ENCODE measurements around the gene RBKS. TPM values are rescaled to one million over a fixed set of nuclear protein-coding genes. Genes with fewer than 3 reads are reported as not detected.

Gene RBKS
- total RNA-seq, 3 donors from 2014 or later = 1.1 to 5.1 (median 2.9) TPM

DNA sequence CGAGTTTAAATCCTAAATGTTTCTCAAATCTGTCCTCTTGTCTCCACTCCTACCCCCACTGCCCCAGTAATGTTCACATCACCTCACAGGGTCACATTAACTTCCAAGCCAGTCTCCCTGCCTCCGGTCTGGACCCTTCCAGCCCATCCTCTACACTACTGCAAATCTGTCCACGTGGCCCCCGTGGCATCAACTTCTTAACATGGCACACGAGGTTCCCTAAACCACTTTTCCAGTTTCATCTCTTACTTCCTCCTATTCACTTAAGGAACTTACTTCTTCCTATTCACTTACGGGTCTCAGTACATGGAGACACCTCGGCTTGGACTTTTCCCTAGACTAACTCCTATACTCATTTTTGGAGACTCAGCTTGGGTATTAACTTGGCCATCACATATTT lies 91.7 kb downstream of the RBKS start:
- Histone ChIP-seq H3K9me3 (no peaks in the 10 kb centered on the region), H3K36me3 (no peaks in the 10 kb centered on the region), H3K4me1 (peaks cover 0 to 5% of the 10 kb centered on the region in 2 donors), H3K27me3 (no peaks in the 10 kb centered on the region), H3K4me3 (no peak overlapping the region), H3K27ac (peak overlapping the region; percentile 78 to 88)
- TF ChIP-seq CTCF (IDR thresholded peaks at IDR 0.05) (no peak), POLR2A (IDR thresholded peaks at IDR 0.05) (no peak), POLR2AphosphoS5 (IDR thresholded peaks at IDR 0.05) (no peak)
- intact Hi-C loops (cut with DNase I; ENCODE audit: low total_unique reads) = no loop called here
- DNase-seq (ENCODE audit: low spot score in 2 of 2) = no peak

- Histone ChIP-seq H3K36me3 (no peaks in the 10 kb centered on the region), H3K27me3 (no peaks in the 10 kb centered on the region), H3K4me1 (peaks cover 0 to 5% of the 10 kb centered on the region in 2 donors), H3K4me3 (no peak overlapping the region), H3K27ac (peak overlapping the region in 1 of 2 donors; percentile 88), H3K9me3 (no peaks in the 10 kb centered on the region)
- no peak for DNase-seq (ENCODE audit: low spot score in 2 of 2)
- TF ChIP-seq CTCF (IDR thresholded peaks at IDR 0.05) (no peak), POLR2A (IDR thresholded peaks at IDR 0.05) (no peak), POLR2AphosphoS5 (IDR thresholded peaks at IDR 0.05) (no peak)
- intact Hi-C loops (cut with DNase I; ENCODE audit: low total_unique reads) = no loop called here
These were observed 92.3 kb downstream of the RBKS start for GRCh38 chr2:27797841-27798240.

- Histone ChIP-seq H3K4me1 (peaks cover 0 to 5% of the 10 kb centered on the region in 2 donors), H3K9me3 (no peaks in the 10 kb centered on the region), H3K27ac (peak overlapping the region in 1 of 2 donors; percentile 61), H3K27me3 (no peaks in the 10 kb centered on the region), H3K36me3 (no peaks in the 10 kb centered on the region), H3K4me3 (no peak overlapping the region)
- DNase-seq (ENCODE audit: low spot score in 2 of 2) = no peak
- intact Hi-C loops (cut with DNase I; ENCODE audit: low total_unique reads) = no loop called here
- no peak for TF ChIP-seq POLR2A (IDR thresholded peaks at IDR 0.05)
- TF ChIP-seq CTCF (IDR thresholded peaks at IDR 0.05) = no peak
- TF ChIP-seq POLR2AphosphoS5 (IDR thresholded peaks at IDR 0.05) = no peak
These were observed 93.1 kb downstream of the RBKS start for GRCh38 chr2:27796791-27797765.

DNA sequence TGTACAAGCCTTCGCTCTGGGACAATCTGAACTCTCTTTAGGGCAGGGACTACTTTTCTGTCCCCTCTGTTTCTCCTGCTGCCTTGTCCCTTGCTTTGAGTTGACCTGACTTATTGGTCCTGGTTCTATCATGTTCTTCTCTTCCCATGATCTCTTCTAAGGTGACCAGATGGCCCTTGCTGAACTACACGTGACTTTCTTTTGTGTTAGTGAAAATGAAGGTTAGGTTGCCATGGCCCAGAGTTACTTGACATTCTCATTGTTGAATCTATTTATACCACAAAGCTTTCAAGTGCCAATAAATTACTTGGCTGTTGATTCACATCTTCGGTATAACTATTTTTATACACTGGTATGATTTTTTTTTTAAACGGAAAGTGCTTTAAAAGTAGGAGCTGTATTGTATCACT lies 94.3 kb downstream of the RBKS start:
- H3K27ac ChIP-seq = peak overlapping the region in 1 of 2 donors; percentile 66

More for the DNA sequence above, 94.3 kb downstream of the RBKS start:
- H3K9me3 ChIP-seq = no peaks in the 10 kb centered on the region
- TF ChIP-seq POLR2AphosphoS5 (IDR thresholded peaks at IDR 0.05) = no peak
- TF ChIP-seq POLR2A (IDR thresholded peaks at IDR 0.05) = no peak
- no peak for TF ChIP-seq CTCF (IDR thresholded peaks at IDR 0.05)
- H3K4me3 ChIP-seq = no peak overlapping the region
- no peaks in the 10 kb centered on the region for H3K36me3 ChIP-seq
- no peak for DNase-seq (ENCODE audit: low spot score in 2 of 2)
- intact Hi-C loops (cut with DNase I; ENCODE audit: low total_unique reads) = no loop called here
- H3K4me1 ChIP-seq = peaks cover 0 to 5% of the 10 kb centered on the region in 2 donors
- no peaks in the 10 kb centered on the region for H3K27me3 ChIP-seq

Measured in breast epithelium (tissue), 4 donors.